ENCODE results near the gene CHPF. TPM values are rescaled to one million over a fixed set of nuclear protein-coding genes. Genes with fewer than 3 reads are reported as not detected.

The CHPF gene
- total RNA-seq, 2 experiments from 2014 or later = 16.6 to 18.4 TPM

DNA sequence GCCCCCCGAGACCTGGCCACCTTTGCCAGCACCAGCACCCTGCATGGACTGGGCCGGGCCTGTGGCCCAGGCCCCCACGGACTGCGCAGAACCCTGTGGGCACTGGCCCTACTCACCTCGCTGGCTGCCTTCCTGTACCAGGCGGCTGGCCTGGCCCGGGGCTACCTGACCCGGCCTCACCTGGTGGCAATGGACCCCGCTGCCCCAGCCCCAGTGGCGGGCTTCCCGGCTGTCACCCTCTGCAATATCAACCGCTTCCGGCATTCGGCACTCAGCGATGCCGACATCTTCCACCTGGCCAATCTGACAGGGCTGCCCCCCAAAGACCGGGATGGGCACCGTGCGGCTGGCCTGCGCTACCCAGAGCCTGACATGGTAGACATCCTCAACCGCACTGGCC is 28.8 kb downstream of the CHPF start:
- H3K27me3 Mint-ChIP-seq = peaks cover 72% of the 10 kb centered on the region
- POLR2A ChIA-PET = interaction anchor here (1.0 to 1.4 kb wide), 2 partner anchors 28 to 33 kb away, joined by 3 read pairs; no protein-coding TSS in a partner anchor

DNA sequence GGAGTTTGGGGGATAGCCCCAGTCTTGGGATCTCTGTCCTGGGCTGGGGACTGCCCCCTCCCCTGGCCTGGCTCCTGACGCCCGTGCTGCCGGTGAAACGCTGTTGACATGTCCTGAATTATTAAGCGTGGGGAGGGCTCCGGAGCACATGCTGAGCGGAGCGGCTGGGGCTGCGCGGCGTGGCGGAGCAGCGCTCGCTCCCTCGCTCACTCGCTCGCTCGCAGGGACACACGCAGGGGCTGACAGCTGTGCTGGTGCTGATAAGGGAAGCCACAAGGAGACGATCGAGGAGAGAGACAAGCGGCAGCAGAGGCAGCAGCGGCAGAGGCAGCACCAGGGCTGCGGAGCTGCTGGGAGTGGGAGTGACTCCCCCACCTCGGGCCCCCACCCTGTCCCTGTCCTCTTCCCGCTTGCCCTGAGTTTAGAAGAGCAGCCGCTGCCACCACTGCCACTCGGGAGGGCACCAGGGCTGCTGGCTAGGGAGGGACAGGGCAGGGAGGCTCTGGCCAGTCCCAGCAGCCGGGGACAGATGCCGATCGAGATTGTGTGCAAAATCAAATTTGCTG is 29.3 kb downstream of the CHPF start, which contains the start of gene ASIC4:
Gene ASIC4 (plus strand): TSS at position 287 of the 566 bp plus-strand sequence. CDS start 243 bp downstream, at position 530.
- TF ChIP-seq, protein P1, sequence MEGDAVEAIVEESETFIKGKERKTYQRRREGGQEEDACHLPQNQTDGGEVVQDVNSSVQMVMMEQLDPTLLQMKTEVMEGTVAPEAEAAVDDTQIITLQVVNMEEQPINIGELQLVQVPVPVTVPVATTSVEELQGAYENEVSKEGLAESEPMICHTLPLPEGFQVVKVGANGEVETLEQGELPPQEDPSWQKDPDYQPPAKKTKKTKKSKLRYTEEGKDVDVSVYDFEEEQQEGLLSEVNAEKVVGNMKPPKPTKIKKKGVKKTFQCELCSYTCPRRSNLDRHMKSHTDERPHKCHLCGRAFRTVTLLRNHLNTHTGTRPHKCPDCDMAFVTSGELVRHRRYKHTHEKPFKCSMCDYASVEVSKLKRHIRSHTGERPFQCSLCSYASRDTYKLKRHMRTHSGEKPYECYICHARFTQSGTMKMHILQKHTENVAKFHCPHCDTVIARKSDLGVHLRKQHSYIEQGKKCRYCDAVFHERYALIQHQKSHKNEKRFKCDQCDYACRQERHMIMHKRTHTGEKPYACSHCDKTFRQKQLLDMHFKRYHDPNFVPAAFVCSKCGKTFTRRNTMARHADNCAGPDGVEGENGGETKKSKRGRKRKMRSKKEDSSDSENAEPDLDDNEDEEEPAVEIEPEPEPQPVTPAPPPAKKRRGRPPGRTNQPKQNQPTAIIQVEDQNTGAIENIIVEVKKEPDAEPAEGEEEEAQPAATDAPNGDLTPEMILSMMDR (IDR thresholded peaks at IDR 0.05) = no peak
- Mint-ChIP-seq H3K36me3 (ENCODE audit: low read depth) (no peaks in the 10 kb centered on the region), H3K27ac (no peak within 1 kb of the TSS), H3K4me1 (ENCODE audit: low read depth) (peaks cover 18% of the 10 kb centered on the region), H3K27me3 (peaks cover 73% of the 10 kb centered on the region), H3K4me3 (no peak within 1 kb of the TSS), H3K9me3 (no peaks in the 10 kb centered on the region)
- DNase-seq (no peak), ATAC-seq (no peak)
- POLR2A ChIA-PET = interaction anchor here (1.0 to 1.1 kb wide), 3 partner anchors 11 to 433 kb away, joined by 3 read pairs; no protein-coding TSS in a partner anchor
- intact Hi-C loops (cut with micrococcal nuclease) = no loop called here
- CTCF ChIA-PET = interaction anchor here (1.0 to 2.4 kb wide), 5 partner anchors 9 to 112 kb away, joined by 3 to 7 read pairs (median 5); no protein-coding TSS in a partner anchor

More for the DNA sequence above, 28.8 kb downstream of the CHPF start:
- Mint-ChIP-seq H3K4me3 (no peak overlapping the region), H3K9me3 (no peaks in the 10 kb centered on the region), H3K36me3 (ENCODE audit: low read depth) (no peaks in the 10 kb centered on the region), H3K4me1 (ENCODE audit: low read depth) (peaks cover 12% of the 10 kb centered on the region), H3K27ac (no peak overlapping the region)
- CTCF ChIA-PET = interaction anchor here (1.1 to 2.4 kb wide), 3 partner anchors 9 to 27 kb away, joined by 4 to 14 read pairs (median 6); no protein-coding TSS in a partner anchor
- ATAC-seq (no peak), DNase-seq (no peak)
- intact Hi-C loops (cut with micrococcal nuclease) = no loop called here
- TF ChIP-seq, protein P1 (IDR thresholded peaks at IDR 0.05) = no peak

DNA sequence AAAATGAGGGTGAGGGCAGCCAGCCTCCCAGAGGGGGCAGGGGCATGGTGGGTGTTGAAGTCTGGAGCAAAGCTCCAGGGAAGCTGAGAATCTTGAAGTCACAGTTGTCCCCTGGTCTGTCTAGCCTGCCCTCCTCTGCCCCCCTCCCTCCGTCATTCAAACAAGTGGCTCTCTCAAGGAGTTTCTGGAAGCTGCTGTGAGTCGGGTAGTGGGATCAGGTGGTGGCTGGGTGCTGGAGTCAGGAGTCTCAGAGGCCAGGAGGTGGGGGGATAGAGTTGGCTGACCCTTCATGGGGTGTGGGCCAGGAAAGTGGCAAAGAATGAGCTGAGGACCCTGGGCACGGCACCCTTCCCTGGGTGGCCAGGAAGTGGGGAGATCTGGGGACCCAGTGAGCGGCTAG is 29.8 kb downstream of the CHPF start:
- Mint-ChIP-seq H3K36me3 (ENCODE audit: low read depth) (no peaks in the 10 kb centered on the region), H3K4me3 (no peak overlapping the region), H3K4me1 (ENCODE audit: low read depth) (peaks cover 18% of the 10 kb centered on the region), H3K27me3 (peaks cover 71% of the 10 kb centered on the region), H3K27ac (no peak overlapping the region), H3K9me3 (no peaks in the 10 kb centered on the region)
- TF ChIP-seq, protein P1 (IDR thresholded peaks at IDR 0.05) = no peak
- intact Hi-C loops (cut with micrococcal nuclease) = no loop called here
- ATAC-seq (no peak), DNase-seq (no peak)
- POLR2A ChIA-PET = interaction anchor here (1.0 to 1.1 kb wide), 3 partner anchors 12 to 432 kb away, joined by 3 read pairs; no protein-coding TSS in a partner anchor
- CTCF ChIA-PET = interaction anchor here (1.0 to 2.4 kb wide), 4 partner anchors 10 to 111 kb away, joined by 3 to 7 read pairs (median 6); no protein-coding TSS in a partner anchor

- Mint-ChIP-seq H3K4me1 (ENCODE audit: low read depth) (peaks cover 18% of the 10 kb centered on the region), H3K9me3 (no peaks in the 10 kb centered on the region), H3K4me3 (no peak overlapping the region), H3K27ac (no peak overlapping the region), H3K27me3 (peaks cover 69% of the 10 kb centered on the region), H3K36me3 (ENCODE audit: low read depth) (no peaks in the 10 kb centered on the region)
- DNase-seq (no peak), ATAC-seq (no peak)
- intact Hi-C loops (cut with micrococcal nuclease) = no loop called here
- TF ChIP-seq, protein P1 (IDR thresholded peaks at IDR 0.05) = no peak
- POLR2A ChIA-PET = no interaction called here
- CTCF ChIA-PET = interaction anchor here (1.5 to 7.2 kb wide), 3 partner anchors 8 to 17 kb away, joined by 7 to 86 read pairs (median 7); partner anchors contain the start of gene GMPPA
These were observed 30.9 kb downstream of the CHPF start for GRCh38 chr2:219512524-219513216.
